Liver (tissue), 3 donors: ENCODE results near the gene SUGCT.

Experiments used
- GABPA ChIP-seq, 2 donors: IDR thresholded peaks in 1 of 2; conservative IDR thresholded peaks in 1 of 2; 2 replicates each; pipeline ENCODE4 v1.6.1; 2016; ENCODE audit warnings: antibody characterized with exemption in 2 of 2, mild to moderate bottlenecking in 1 of 2, moderate library complexity in 1 of 2
- TF ChIP-seq, protein P1 (sequence below): fragments of 150-350 bp; IDR thresholded peaks from 2 replicates; pipeline ENCODE4 v1.5.1; 2017; ENCODE audit warnings: improper control_type of control experiment, low read depth, low read length; ENCODE audit not compliant: missing input control
- TF ChIP-seq, protein P2 (sequence below): IDR thresholded peaks from 2 replicates; pipeline ENCODE4 v1.6.1; 2016; ENCODE audit warnings: antibody characterized with exemption
- TF ChIP-seq, protein P3 (sequence below): IDR thresholded peaks from 2 replicates; pipeline ENCODE4 v1.6.1; 2016; ENCODE audit warnings: antibody characterized with exemption, mild to moderate bottlenecking
- donor health status: healthy.
- donor health status: healthy.

DNA sequence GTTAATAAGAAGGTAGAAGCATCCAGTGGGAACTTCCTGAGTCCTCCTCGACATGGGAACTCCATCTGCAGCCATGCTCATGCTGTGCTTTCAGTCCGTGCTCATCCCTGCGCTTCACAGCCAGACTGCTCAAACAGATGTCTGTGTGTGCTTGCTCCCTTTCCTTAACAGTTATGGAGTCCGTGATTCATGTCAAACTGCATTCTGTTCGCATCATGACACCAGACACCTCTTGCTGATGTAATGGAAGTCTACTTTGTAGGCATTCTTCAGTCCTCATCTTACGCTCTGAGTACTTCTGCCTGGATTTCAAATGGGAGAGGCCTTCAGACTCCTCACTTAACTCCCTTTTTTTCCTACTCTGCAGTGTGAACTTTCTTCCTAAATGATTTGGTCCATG, 304.9 kb downstream of the SUGCT start:
- TF ChIP-seq, protein P1, sequence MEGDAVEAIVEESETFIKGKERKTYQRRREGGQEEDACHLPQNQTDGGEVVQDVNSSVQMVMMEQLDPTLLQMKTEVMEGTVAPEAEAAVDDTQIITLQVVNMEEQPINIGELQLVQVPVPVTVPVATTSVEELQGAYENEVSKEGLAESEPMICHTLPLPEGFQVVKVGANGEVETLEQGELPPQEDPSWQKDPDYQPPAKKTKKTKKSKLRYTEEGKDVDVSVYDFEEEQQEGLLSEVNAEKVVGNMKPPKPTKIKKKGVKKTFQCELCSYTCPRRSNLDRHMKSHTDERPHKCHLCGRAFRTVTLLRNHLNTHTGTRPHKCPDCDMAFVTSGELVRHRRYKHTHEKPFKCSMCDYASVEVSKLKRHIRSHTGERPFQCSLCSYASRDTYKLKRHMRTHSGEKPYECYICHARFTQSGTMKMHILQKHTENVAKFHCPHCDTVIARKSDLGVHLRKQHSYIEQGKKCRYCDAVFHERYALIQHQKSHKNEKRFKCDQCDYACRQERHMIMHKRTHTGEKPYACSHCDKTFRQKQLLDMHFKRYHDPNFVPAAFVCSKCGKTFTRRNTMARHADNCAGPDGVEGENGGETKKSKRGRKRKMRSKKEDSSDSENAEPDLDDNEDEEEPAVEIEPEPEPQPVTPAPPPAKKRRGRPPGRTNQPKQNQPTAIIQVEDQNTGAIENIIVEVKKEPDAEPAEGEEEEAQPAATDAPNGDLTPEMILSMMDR, result no peak
- TF ChIP-seq, protein P2, sequence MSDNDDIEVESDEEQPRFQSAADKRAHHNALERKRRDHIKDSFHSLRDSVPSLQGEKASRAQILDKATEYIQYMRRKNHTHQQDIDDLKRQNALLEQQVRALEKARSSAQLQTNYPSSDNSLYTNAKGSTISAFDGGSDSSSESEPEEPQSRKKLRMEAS, result no peak
- TF ChIP-seq, protein P3, sequence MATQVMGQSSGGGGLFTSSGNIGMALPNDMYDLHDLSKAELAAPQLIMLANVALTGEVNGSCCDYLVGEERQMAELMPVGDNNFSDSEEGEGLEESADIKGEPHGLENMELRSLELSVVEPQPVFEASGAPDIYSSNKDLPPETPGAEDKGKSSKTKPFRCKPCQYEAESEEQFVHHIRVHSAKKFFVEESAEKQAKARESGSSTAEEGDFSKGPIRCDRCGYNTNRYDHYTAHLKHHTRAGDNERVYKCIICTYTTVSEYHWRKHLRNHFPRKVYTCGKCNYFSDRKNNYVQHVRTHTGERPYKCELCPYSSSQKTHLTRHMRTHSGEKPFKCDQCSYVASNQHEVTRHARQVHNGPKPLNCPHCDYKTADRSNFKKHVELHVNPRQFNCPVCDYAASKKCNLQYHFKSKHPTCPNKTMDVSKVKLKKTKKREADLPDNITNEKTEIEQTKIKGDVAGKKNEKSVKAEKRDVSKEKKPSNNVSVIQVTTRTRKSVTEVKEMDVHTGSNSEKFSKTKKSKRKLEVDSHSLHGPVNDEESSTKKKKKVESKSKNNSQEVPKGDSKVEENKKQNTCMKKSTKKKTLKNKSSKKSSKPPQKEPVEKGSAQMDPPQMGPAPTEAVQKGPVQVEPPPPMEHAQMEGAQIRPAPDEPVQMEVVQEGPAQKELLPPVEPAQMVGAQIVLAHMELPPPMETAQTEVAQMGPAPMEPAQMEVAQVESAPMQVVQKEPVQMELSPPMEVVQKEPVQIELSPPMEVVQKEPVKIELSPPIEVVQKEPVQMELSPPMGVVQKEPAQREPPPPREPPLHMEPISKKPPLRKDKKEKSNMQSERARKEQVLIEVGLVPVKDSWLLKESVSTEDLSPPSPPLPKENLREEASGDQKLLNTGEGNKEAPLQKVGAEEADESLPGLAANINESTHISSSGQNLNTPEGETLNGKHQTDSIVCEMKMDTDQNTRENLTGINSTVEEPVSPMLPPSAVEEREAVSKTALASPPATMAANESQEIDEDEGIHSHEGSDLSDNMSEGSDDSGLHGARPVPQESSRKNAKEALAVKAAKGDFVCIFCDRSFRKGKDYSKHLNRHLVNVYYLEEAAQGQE, result no peak
- no peak for TF ChIP-seq GABPA (IDR thresholded peaks at IDR 0.05 in 1 of 2, conservative IDR thresholded peaks at IDR 0.05 in 1 of 2)
